Activated CD4-positive, alpha-beta T cell treated with anti-CD3 and anti-CD28 coated beads, Interleukin-2, amount 50 U/mL, for 48 hours (primary cell): ENCODE data around the gene PLPP4.

Source experiments
- DNase-seq, 2 experiments: peaks; one replicate each; pipeline ENCODE4 v3.0.0-alpha.2; 2020

PLPP4 gene

DNA sequence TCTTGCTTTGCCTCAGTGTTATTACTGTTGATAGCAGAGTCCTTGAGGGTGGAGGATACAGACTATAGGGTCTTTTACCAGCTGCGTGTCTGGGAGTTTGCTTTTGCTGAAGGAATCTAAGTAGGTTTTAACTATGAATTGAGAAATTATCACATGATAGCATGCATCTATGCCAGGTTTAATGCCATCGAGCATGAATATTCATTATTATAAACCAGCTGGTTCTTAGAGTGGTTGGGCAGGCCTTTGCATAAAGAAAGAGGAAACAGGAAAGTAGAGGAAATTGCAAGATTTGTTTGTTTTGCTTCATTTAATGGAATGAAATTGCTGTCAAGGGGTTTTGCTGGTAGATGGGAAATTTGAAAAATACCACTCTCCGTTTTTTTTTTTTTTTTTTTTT, 70.7 kb downstream of the PLPP4 start:
- no peak for DNase-seq

- no peak for DNase-seq
These were observed 73.7 kb downstream of the PLPP4 start for GRCh38 chr10:120530699-120531098.

DNA sequence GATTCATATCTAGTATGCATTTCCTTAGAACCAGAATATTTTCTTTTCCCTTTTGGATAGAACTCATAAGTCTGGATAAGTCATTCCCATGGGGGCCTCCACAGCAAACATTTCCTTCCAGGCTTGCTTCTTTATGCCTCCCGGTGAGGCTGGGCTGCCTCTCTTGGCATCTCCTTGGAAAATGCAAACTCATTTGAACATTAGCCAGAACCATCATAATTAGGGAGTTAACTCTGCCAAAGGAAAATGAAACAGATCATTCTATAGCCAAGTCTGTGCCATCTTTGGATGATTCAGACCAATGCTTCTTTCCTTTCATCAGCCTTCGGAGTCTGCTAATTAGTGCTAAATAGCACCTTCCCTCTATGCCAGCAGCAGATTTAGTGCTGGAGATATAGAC, 81.1 kb downstream of the PLPP4 start:
- DNase-seq, result no peak

DNA sequence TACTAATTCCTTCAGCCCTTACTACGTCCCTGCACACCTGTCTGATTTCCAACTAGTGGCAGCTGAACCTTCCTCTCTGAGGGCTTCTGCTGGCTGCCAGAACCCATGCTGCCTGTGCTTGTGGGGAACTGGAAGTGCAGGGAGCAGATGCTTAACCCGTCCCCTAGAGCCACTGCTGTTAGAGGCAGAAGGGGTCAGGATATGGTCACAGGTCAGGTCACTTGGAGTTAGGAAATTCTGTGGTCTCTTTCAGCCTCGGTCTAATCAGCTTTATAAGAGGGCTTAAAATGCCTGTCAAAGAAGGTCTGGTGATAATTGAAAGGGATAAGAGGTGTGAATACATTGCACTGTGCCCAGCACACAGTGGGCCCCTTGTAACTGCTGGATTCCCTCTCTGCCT, 82.0 kb downstream of the PLPP4 start:
- DNase-seq, result no peak

DNA sequence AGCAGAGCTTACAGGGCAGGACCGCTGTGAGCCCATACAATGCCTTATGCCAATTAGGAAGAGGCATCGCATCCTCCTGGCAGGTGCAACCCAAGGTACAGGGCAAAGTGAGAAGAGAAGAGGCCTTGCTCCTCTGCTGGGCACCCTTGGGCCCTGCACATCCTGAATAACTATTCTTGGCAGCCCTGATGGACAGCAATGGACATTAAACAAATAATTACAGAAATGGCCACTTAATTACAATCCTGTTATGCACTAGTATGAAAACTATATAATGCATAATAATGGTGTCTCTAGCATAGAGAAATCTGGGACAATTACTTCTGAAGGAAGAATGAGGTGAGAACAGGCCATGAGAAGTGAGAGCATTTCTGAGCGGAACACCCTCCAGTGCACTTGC, 83.5 kb downstream of the PLPP4 start:
- no peak for DNase-seq

GRCh38 chr10:120541984-120542383, 85.0 kb downstream of the PLPP4 start:
- no peak for DNase-seq

DNA sequence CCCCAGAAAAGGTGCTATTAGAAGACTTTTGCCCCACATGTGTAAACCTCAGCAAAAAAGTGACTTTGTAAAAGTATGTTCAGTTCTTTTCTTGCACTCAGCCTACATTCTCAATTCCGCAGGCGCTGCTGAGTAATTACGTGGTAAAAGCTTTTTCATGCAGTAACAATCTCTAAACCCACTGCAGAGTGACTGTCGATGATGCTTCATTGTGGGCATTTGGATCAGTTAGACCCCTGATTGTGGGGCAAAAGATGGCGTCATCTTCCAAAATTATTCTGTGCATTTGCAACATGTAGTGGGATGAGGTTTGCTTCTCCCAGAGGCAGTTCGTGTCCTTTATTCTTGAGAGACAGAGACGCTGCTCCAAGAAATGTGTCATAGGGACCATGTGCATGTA, 85.6 kb downstream of the PLPP4 start:
- DNase-seq, result no peak

GRCh38 chr10:120543291-120543690, 86.3 kb downstream of the PLPP4 start:
- no peak for DNase-seq

DNA sequence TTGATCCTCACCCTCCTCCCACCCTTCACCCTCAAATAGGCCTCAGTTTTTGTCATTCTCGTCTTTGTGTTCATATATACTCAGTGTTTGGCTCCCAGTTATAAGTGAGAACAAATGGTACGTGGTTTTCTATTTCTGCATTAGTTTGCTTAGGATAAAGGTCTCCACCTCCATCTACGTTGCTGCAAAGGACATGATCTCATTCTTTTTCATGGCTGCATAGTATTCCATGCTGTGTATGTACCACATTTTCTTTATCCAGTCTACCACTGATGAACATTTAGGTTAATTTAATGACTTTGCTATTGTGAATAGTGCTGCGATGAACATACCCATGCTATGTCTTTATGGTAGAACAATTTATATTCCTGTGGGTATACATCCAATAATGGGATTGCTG, 91.2 kb downstream of the PLPP4 start:
- no peak for DNase-seq

DNA sequence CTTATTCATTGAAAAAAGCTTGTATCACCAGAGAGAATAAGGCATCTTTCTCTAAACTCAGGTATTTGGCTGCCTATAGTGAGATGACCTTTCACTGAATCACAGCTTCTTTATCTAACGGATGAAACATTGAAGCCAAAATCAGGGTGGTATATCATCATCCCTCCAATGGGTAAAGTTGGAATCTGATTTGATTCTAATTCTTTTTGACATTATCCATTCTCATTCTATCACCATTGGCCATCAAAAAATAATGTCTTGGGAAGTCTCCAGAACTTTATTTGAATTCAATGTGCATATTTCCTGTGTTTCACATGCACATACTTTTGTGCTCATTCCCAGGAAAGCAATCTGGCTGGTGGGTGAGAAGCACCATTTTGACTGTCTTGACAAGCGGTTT, 95.2 kb downstream of the PLPP4 start:
- no peak for DNase-seq

DNA sequence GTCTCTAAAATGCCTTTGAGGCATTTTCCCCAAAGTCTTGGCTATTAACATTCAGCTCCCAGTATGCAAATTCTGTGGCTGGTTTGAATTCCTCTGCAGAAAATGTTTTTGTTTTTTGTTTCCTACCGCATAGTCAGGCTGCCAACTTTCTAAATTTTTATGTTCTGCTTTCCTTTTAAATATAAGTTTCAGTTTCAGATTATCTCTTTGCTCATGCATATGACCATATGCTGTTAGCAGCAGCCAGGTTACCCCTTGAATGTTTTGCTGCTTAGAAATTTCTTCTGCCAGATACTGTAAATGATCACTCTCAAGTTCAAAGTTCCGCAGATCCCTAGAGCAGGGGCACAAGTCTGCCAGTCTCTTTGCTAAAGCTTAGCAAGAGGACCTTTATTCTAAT, 96.9 kb downstream of the PLPP4 start:
- DNase-seq, result no peak

DNA sequence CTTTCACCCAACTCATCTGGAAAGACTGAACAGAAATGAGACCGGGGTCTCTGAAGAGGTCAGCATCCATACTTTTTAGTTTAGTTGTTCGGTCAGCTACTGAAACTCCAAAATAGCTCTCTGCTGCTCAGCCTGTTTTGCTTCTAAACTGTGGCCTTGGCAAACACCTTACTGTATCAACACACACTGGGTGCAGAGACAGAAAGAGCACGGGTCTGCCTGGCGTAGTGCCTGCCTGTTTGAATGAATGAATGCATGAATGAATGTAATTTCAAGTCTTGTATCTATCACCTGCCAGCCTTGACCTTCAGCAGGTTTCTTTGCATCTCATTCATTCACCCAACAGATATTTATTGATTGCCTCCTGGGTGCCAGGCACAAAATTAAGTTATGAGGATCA, 98.4 kb downstream of the PLPP4 start:
- no peak for DNase-seq

- no peak for DNase-seq
These were observed 99.0 kb downstream of the PLPP4 start for GRCh38 chr10:120555842-120556532.

DNA sequence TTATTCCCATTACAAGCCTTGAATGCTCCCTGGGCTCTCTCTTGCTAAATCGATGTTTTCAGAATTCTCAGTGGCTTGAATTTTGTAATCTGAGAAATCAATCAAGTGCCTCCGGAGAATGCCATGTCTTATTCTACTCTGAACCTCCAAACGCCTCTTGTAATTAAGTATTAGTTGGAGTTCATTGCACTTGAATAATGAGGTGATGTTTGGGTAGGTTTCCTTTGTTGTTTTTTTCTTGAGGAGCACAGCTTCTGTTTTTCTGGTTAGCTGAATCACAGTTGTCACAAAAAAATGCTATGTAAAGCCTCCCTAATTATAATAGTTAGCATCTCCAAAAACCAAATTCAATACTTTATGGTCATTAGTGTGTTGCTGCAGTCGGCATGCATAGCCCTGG, 100.3 kb downstream of the PLPP4 start:
- DNase-seq, result no peak

DNA sequence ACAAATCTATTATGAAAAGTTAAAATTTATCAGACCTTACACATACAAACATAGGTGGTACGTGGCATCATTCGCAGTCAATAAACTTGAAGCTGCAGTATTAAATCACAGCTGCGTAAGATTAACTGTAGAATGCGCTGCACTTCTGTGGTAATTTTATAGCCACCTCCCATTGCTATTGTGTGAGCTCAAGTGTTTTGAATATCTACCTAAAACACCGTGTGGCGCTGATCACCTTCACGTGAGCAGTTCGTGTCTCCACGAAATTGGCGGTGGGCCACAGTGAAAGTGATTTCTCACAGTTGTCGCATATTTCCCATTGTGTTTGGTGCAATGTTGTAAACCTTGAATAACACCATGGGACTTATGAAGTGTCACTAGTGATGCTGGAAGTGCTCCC, 102.8 kb downstream of the PLPP4 start:
- DNase-seq, result no peak

DNA sequence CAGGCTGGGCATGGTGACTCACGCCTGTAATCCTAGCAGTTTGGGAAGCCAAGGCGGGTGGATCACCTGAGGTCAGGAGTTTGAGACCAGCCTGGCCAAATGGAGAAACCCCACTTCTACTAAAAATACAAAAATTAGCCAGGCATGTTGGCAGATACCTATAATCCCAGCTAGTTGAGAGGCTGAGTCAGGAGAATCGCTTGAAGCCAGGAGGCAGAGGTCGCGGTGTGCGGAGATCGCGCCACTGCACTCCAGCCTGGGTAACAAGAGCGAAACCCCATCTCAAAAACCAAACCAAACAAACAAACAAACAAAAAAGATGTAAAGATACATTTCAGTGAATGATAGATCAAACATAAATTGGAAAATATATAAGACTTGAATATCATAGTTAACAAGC, 105.9 kb downstream of the PLPP4 start:
- DNase-seq, result no peak

- no peak for DNase-seq
These were observed 113.4 kb downstream of the PLPP4 start for GRCh38 chr10:120570418-120570817.

- no peak for DNase-seq
These were observed 114.2 kb downstream of the PLPP4 start for GRCh38 chr10:120571266-120571665.

- no peak for DNase-seq
These were observed 115.3 kb downstream of the PLPP4 start for GRCh38 chr10:120572307-120572706.

DNA sequence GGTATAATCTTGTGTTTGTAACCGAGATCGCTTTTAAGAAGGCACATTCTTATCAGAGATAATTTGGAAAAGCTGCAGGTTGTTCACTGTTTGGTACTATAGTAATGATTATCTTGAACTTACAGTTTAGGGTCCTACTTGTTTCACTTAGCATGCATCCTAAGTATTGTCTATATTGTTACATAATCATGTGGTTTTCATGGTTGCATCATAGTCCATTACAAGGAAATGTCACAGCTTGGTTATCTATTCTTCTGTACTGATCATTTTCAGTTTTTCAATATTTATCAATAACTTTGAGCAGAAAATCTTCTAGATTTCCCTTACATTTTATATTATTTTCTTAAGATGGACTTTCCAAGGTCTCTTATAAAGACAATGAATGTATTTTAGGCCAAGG, 116.3 kb downstream of the PLPP4 start:
- DNase-seq, result no peak

- no peak for DNase-seq
These were observed 118.0 kb downstream of the PLPP4 start for GRCh38 chr10:120574981-120575380.

- DNase-seq, result no peak
These were observed 118.4 kb downstream of the PLPP4 start for GRCh38 chr10:120575411-120575810.

DNA sequence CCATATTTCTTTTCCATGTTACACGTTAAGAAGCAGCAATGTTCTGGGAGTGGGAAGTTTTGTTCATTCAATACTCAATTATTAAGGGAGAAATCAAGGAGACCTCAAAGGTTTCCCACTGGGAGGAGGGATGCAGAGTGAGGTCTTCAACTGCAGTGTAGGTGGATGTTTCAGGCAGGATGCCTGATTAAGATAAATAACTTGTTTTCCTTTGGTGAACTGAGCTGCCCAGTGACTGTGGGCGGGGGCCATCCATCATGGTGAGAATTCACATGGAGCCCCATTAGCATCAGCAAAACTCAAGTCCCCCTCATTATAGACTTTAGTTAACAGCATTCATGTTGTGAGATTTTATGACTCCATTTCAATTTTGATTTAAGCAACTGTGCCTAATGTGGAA, 121.1 kb downstream of the PLPP4 start:
- DNase-seq, result no peak

DNA sequence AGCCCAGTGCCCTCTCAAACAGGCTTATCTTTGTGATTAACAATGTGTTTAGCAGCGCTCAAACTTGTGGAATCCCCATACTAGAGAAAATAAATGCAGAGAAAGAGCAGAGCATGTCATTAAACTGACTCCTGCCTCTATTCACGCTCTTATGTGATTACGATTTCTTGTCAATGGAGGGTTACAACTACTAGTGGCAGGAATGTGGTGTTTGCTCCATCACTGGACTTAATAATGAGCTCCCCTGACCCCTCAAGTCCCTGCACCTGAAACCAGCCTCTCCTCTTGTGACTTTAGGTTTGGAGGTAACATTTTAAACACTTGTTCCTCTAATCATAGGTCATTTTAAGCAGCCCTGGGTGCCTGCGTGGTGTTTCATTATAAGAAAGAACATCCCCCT, 121.9 kb downstream of the PLPP4 start:
- no peak for DNase-seq
